GM19025 (cell line): ENCODE data around the gene FMO2.

ENCODE experiments used
- ATAC-seq: cut with Tn5 transposase; IDR thresholded peaks from one replicate; pipeline ENCODE4 v1.9.1; 2021; ENCODE audit warnings: mild to moderate bottlenecking, low read depth, moderate library complexity; ENCODE audit not compliant: unreplicated experiment

The FMO2 gene

GRCh38 chr1:171172471-171172870, 12.6 kb upstream of the FMO2 start:
- ATAC-seq = no peak

- no peak for ATAC-seq
Observed at GRCh38 chr1:171173069-171173468, 12.0 kb upstream of the FMO2 start.

- no peak for ATAC-seq
Observed at GRCh38 chr1:171174560-171175294, 10.4 kb upstream of the FMO2 start.

- ATAC-seq = no peak
Observed at GRCh38 chr1:171177261-171177660, 7.8 kb upstream of the FMO2 start.

- no peak for ATAC-seq
Observed at GRCh38 chr1:171179318-171180227, 5.5 kb upstream of the FMO2 start.

GRCh38 chr1:171180670-171181069, 4.4 kb upstream of the FMO2 start:
- ATAC-seq = no peak

- no peak for ATAC-seq
Observed at GRCh38 chr1:171188388-171189266, 3.5 kb downstream of the FMO2 start.

GRCh38 chr1:171191992-171192391, 6.9 kb downstream of the FMO2 start:
- no peak for ATAC-seq

GRCh38 chr1:171195767-171196166, 10.7 kb downstream of the FMO2 start:
- no peak for ATAC-seq

- no peak for ATAC-seq
Observed at GRCh38 chr1:171196351-171196750, 11.3 kb downstream of the FMO2 start.

- ATAC-seq = no peak
Observed at GRCh38 chr1:171198081-171198480, 13.0 kb downstream of the FMO2 start.

GRCh38 chr1:171204296-171204695, 19.2 kb downstream of the FMO2 start:
- ATAC-seq = no peak

- no peak for ATAC-seq
Observed at GRCh38 chr1:171206204-171206977, 21.3 kb downstream of the FMO2 start.

GRCh38 chr1:171206978-171207355, 21.9 kb downstream of the FMO2 start:
- no peak for ATAC-seq

GRCh38 chr1:171207377-171207776, 22.3 kb downstream of the FMO2 start:
- ATAC-seq = no peak

- no peak for ATAC-seq
Observed at GRCh38 chr1:171210355-171210754, 25.3 kb downstream of the FMO2 start.

GRCh38 chr1:171212607-171213351, 27.7 kb downstream of the FMO2 start:
- no peak for ATAC-seq

- no peak for ATAC-seq
Observed at GRCh38 chr1:171213559-171214454, 28.7 kb downstream of the FMO2 start.
